HEK293 (cell line): ENCODE results near the gene LPP.
"Not testable (repeated sequence)": the region's sequence is repeated elsewhere in the genome, so short reads cannot be mapped to it uniquely, and the experiment has no call there.

ENCODE experiments used
- EGR2 ChIP-seq: fragments of 450-650 bp; formaldehyde crosslinking; IDR thresholded peaks from 2 replicates; pipeline ENCODE4 v1.5.1; 2016; ENCODE audit warnings: low read depth, missing biosample characterization, missing genetic modification characterization
- ZFP41 ChIP-seq: fragments of 450-650 bp; formaldehyde crosslinking; IDR thresholded peaks from 2 replicates; pipeline ENCODE4 v1.5.1; 2016; ENCODE audit warnings: missing biosample characterization, missing genetic modification characterization, borderline replicate concordance
- ZNF138 ChIP-seq: fragments of 450-650 bp; formaldehyde crosslinking; IDR thresholded peaks from 2 replicates; pipeline ENCODE4 v1.5.1; 2016; ENCODE audit warnings: missing biosample characterization, missing genetic modification characterization, borderline replicate concordance
- ZNF184 ChIP-seq: fragments of 450-650 bp; IDR thresholded peaks from 2 replicates; pipeline ENCODE4 v1.5.1; 2018; ENCODE audit warnings: missing biosample characterization, mild to moderate bottlenecking, missing genetic modification characterization
- ZNF248 ChIP-seq: fragments of 450-650 bp; formaldehyde crosslinking; IDR thresholded peaks from 2 replicates; pipeline ENCODE4 v1.5.1; 2017; ENCODE audit warnings: missing biosample characterization, missing genetic modification characterization
- ZNF274 ChIP-seq, 2 experiments: fragments of 200-500 bp in 1 of 2; fragments of 450-650 bp in 1 of 2; sonication (Bioruptor generic) in 1 of 2; formaldehyde crosslinking in 1 of 2; IDR thresholded peaks; 2 replicates each; pipeline versions ENCODE4 v1.5.1 to v1.6.1; 2014 to 2016; ENCODE audit warnings: borderline replicate concordance in 1 of 2, inconsistent platforms in 1 of 2, low read length in 1 of 2, missing biosample characterization in 1 of 2, missing genetic modification characterization in 1 of 2
- ZNF670 ChIP-seq: fragments of 450-650 bp; formaldehyde crosslinking; IDR thresholded peaks from 2 replicates; pipeline ENCODE4 v1.5.1; 2016; ENCODE audit warnings: missing biosample characterization, missing genetic modification characterization, low read depth
- ZNF747 ChIP-seq: fragments of 450-650 bp; formaldehyde crosslinking; IDR thresholded peaks from 2 replicates; pipeline ENCODE4 v1.5.1; 2016; ENCODE audit warnings: missing biosample characterization, missing genetic modification characterization
- ZNF768 ChIP-seq: fragments of 450-650 bp; formaldehyde crosslinking; IDR thresholded peaks from 2 replicates; pipeline ENCODE4 v1.5.1; 2018; ENCODE audit warnings: missing biosample characterization, mild to moderate bottlenecking, missing genetic modification characterization
- ZNF785 ChIP-seq: fragments of 450-650 bp; formaldehyde crosslinking; IDR thresholded peaks from 2 replicates; pipeline ENCODE4 v1.5.1; 2016; ENCODE audit warnings: missing biosample characterization, missing genetic modification characterization
- ZSCAN16 ChIP-seq: fragments of 450-650 bp; formaldehyde crosslinking; IDR thresholded peaks from 2 replicates; pipeline ENCODE4 v1.5.1; 2016; ENCODE audit warnings: missing biosample characterization, missing genetic modification characterization
- TF ChIP-seq, protein P1 (sequence below): fragments of 450-650 bp; formaldehyde crosslinking; IDR thresholded peaks from 2 replicates; pipeline ENCODE4 v1.5.1; 2016; ENCODE audit warnings: missing biosample characterization, missing genetic modification characterization
- TF ChIP-seq, protein P2 (sequence below): fragments of 450-650 bp; formaldehyde crosslinking; IDR thresholded peaks from 2 replicates; pipeline ENCODE4 v1.5.1; 2016; ENCODE audit warnings: missing biosample characterization, missing genetic modification characterization
- TF ChIP-seq, protein P3 (sequence below): sonication (generic); formaldehyde crosslinking; IDR thresholded peaks from 2 replicates; pipeline ENCODE4 v1.8.1; 2022; ENCODE audit warnings: mild to moderate bottlenecking, moderate library complexity, missing genetic modification reagents

DNA sequence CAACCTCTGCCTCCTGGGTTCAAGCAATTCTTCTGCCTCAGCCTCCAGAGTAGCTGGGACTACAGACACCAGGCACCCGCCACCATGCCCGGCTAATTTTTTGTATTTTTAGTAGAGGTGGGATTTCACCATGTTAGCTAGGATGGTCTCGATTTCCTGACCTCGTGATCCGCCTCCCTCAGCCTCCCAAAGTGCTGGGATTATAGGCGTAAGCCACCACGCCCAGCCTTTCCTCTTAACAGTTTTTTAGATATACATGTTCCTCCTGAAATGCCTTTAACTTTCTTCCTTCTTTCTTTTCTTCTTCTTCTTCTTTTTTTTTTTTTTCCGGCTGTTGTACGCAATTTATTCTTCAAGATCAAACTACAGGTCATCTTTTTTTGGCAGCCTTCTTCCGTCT is 548.1 kb downstream of the LPP start:
- TF ChIP-seq ZNF184 (tag by site-specific recombination); ZNF248; ZNF274 (IDR thresholded peaks at IDR 0.05; ENCODE audit: low read length); ZNF274 (tag by site-specific recombination; IDR thresholded peaks at IDR 0.05; ENCODE audit: borderline replicate concordance); ZSCAN16 (tag by site-specific recombination); ZNF670 (tag by site-specific recombination); EGR2 (tag by site-specific recombination); ZNF138 (tag by site-specific recombination); ZNF768 (tag by site-specific recombination); ZNF785 (tag by site-specific recombination); ZNF747 (tag by site-specific recombination); ZFP41 (tag by site-specific recombination): not testable (repeated sequence)
- TF ChIP-seq, protein P1, sequence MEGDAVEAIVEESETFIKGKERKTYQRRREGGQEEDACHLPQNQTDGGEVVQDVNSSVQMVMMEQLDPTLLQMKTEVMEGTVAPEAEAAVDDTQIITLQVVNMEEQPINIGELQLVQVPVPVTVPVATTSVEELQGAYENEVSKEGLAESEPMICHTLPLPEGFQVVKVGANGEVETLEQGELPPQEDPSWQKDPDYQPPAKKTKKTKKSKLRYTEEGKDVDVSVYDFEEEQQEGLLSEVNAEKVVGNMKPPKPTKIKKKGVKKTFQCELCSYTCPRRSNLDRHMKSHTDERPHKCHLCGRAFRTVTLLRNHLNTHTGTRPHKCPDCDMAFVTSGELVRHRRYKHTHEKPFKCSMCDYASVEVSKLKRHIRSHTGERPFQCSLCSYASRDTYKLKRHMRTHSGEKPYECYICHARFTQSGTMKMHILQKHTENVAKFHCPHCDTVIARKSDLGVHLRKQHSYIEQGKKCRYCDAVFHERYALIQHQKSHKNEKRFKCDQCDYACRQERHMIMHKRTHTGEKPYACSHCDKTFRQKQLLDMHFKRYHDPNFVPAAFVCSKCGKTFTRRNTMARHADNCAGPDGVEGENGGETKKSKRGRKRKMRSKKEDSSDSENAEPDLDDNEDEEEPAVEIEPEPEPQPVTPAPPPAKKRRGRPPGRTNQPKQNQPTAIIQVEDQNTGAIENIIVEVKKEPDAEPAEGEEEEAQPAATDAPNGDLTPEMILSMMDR (tag by site-specific recombination): not testable (repeated sequence)
- TF ChIP-seq, protein P2, sequence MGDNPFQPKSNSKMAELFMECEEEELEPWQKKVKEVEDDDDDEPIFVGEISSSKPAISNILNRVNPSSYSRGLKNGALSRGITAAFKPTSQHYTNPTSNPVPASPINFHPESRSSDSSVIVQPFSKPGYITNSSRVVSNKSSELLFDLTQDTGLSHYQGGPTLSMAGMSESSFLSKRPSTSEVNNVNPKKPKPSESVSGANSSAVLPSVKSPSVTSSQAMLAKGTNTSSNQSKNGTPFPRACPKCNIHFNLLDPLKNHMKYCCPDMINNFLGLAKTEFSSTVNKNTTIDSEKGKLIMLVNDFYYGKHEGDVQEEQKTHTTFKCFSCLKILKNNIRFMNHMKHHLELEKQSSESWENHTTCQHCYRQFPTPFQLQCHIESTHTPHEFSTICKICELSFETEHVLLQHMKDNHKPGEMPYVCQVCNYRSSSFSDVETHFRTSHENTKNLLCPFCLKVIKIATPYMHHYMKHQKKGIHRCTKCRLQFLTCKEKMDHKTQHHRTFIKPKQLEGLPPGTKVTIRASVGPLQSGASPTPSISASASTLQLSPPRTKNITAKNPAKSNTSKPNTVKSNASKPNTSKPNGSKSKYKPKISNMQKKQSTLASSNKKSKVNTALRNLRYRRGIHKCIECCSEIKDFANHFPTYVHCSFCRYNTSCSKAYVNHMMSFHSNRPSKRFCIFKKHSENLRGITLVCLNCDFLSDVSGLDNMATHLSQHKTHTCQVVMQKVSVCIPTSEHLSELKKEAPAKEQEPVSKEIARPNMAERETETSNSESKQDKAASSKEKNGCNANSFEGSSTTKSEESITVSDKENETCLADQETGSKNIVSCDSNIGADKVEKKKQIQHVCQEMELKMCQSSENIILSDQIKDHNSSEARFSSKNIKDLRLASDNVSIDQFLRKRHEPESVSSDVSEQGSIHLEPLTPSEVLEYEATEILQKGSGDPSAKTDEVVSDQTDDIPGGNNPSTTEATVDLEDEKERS (tag by site-specific recombination): not testable (repeated sequence)
- TF ChIP-seq, protein P3, sequence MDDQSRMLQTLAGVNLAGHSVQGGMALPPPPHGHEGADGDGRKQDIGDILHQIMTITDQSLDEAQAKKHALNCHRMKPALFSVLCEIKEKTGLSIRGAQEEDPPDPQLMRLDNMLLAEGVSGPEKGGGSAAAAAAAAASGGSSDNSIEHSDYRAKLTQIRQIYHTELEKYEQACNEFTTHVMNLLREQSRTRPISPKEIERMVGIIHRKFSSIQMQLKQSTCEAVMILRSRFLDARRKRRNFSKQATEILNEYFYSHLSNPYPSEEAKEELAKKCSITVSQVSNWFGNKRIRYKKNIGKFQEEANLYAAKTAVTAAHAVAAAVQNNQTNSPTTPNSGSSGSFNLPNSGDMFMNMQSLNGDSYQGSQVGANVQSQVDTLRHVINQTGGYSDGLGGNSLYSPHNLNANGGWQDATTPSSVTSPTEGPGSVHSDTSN: not testable (repeated sequence)
